ENCODE results near the gene LYZL1. TPM values are rescaled to one million over a fixed set of nuclear protein-coding genes. Genes with fewer than 3 reads are reported as not detected.

The LYZL1 gene
- total RNA-seq, 1 experiment from 2014 or later = not detected

GRCh38 chr10:29285624-29286051 is 3.2 kb upstream of the LYZL1 start:
- Histone ChIP-seq H4K20me1 (ENCODE audit: insufficient read depth) (no peaks in the 10 kb centered on the region), H3K9me2 (ENCODE audit: insufficient read depth) (no peaks in the 10 kb centered on the region), H3K9ac (ENCODE audit: low read length) (no peak overlapping the region), H3K79me2 (ENCODE audit: insufficient read depth, low read length) (no peaks in the 10 kb centered on the region), H3K9me3 (ENCODE audit: control insufficient read depth in 1 of 2, insufficient read depth in 1 of 2, low read depth in 1 of 2, low read length in 2 of 2) (no peaks in the 10 kb centered on the region), H3K27ac (ENCODE audit: low read depth, low read length) (no peak overlapping the region), H3K27me3 (ENCODE audit: insufficient read depth, low read length) (no peaks in the 10 kb centered on the region), H3K4me2 (ENCODE audit: low read length) (no peak overlapping the region), H2AFZ (ENCODE audit: low read depth, low read length, poor library complexity, severe bottlenecking) (no peak overlapping the region), H3K4me1 (ENCODE audit: control insufficient read depth in 1 of 2, insufficient read depth in 2 of 2, low read length in 2 of 2) (no peaks in the 10 kb centered on the region), H3K4me3 (replicated peaks in 1 of 2; ENCODE audit: low read depth in 1 of 2, low read length in 2 of 2) (no peak overlapping the region), H3K36me3 (ENCODE audit: control insufficient read depth in 1 of 2, insufficient read depth in 2 of 2, low read length in 2 of 2) (no peaks in the 10 kb centered on the region)
- no peak for ATAC-seq
- POLR2A ChIA-PET = no interaction called here
- no peak for DNase-seq (ENCODE audit: low read depth, low spot score)
- BruUV-seq (replicated peaks) = no TSS peak
- intact Hi-C loops (cut with micrococcal nuclease) = no loop called here
- CTCF ChIA-PET = no interaction called here
- TF ChIP-seq, protein P1, sequence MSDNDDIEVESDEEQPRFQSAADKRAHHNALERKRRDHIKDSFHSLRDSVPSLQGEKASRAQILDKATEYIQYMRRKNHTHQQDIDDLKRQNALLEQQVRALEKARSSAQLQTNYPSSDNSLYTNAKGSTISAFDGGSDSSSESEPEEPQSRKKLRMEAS (IDR thresholded peaks at IDR 0.05) = no peak
- TF ChIP-seq ELF1 (IDR thresholded peaks at IDR 0.05; ENCODE audit: borderline replicate concordance, low read depth) = no peak
- TF ChIP-seq EZH2 (IDR thresholded peaks at IDR 0.05) = no peak
- TF ChIP-seq RAD21 (IDR thresholded peaks at IDR 0.05; ENCODE audit: low read depth) = no peak
- no peak for TF ChIP-seq JUND (IDR thresholded peaks at IDR 0.05)
- no peak for TF ChIP-seq REST (IDR thresholded peaks at IDR 0.05; ENCODE audit: low read depth)
- TF ChIP-seq SIN3A (IDR thresholded peaks at IDR 0.05; ENCODE audit: low read depth) = no peak
- TF ChIP-seq YY1 (IDR thresholded peaks at IDR 0.05; ENCODE audit: extremely low read depth, insufficient replicate concordance, low read depth, low read length) = no peak
- no peak for TF ChIP-seq FOSL1 (IDR thresholded peaks at IDR 0.05; ENCODE audit: low read depth)
- RAD21 ChIA-PET (ENCODE audit: low non-redundant PET in 1 of 2, low total read pairs in 2 of 2, uncharacterized antibody in 2 of 2, unreplicated experiment in 2 of 2) = no interaction called here
